SJSA1 (cell line): ENCODE results near the gene C5orf24. TPM values are rescaled to one million over a fixed set of nuclear protein-coding genes. Genes with fewer than 3 reads are reported as not detected.
A peak's percentile ranks its signal among the peaks of the same experiment; 100 is the strongest.

Experiments used
- DNase-seq, 2 experiments: peaks; one replicate each; pipeline ENCODE4 v3.0.0-alpha.2; 2015 to 2020; ENCODE audit warnings: low spot score in 2 of 2, low read depth in 1 of 2
- H3K27ac ChIP-seq: fragments of 250-450 bp; sonication (Bioruptor Pico); 2 replicates; pipeline ENCODE4 v1.5.1; 2020; ENCODE audit warnings: mild to moderate bottlenecking, moderate library complexity
- H3K27me3 ChIP-seq: fragments of 250-450 bp; sonication (Bioruptor Pico); replicated peaks from 2 replicates; pipeline ENCODE4 v1.5.1; 2020; ENCODE audit warnings: mild to moderate bottlenecking, moderate library complexity
- H3K36me3 ChIP-seq: fragments of 250-450 bp; sonication (Bioruptor Pico); 2 replicates; pipeline ENCODE4 v1.5.1; 2020; ENCODE audit warnings: mild to moderate bottlenecking
- H3K4me1 ChIP-seq: fragments of 250-450 bp; sonication (Bioruptor Pico); replicated peaks from 2 replicates; pipeline ENCODE4 v1.6.1; 2021; ENCODE audit warnings: mild to moderate bottlenecking
- H3K4me3 ChIP-seq: fragments of 250-450 bp; sonication (Bioruptor Pico); 2 replicates; pipeline ENCODE4 v1.5.1; 2020; ENCODE audit warnings: mild to moderate bottlenecking
- H3K9me3 ChIP-seq: fragments of 250-450 bp; sonication (Bioruptor Pico); replicated peaks from 2 replicates; pipeline ENCODE4 v1.5.1; 2020; ENCODE audit warnings: mild to moderate bottlenecking
- total RNA-seq: library from RNA; depleted of rRNA; stranded (reverse); fragments of >200 nt; shearing (Covaris generic); gene quantifications from 2 replicates; pipeline ENCODE4 v1.2.3, GENCODE V29; 2014; rRNA removed

Gene C5orf24
- total RNA-seq = 53.2 and 93.3 TPM in 2 replicates

DNA sequence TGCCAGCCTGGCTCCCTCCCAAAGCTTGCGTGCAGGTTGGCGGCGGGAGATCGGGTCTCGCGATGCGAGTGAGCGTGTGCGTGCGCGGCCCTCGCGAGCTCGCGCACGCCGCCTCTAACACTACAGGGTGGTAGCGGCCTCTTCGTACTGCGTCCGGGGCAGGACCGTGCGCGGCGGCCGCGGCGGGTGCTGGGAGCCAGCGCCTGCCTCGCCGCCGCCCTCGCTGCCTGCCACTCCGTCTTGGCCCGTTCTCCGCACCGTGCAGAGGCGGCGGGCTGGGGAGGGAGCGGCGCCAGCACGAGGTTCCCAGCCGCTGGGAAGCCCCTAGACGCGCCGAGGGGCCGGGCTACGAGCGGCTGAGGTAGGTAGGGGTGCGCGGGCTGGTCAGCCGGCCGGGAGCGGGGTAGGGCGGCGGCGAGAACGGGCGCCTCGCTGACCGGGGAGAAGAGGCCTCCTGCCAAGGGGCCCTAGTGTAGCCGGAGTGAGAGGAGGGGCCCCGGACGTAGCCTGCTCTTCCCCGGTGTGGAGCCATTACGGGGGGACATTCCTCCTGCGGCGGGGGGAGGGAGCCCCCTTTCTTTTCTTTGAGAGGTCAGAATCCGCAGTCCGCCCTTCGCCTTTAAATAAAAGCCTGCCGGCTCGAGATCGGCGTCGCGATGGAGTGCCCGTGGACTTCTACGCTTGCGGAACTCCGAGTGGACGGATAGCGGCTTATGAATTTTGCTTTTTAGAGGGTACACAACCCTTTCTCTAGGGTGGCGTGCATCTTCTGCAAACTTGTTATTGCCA, at the start of gene C5orf24:
Gene C5orf24 (plus strand): TSS at position 117 of the 789 bp plus-strand sequence. CDS start 8,933 bp downstream, outside the sequence.
- H3K36me3 ChIP-seq = peaks cover 44% of the 10 kb centered on the region
- peak; percentile 97 for DNase-seq

DNA sequence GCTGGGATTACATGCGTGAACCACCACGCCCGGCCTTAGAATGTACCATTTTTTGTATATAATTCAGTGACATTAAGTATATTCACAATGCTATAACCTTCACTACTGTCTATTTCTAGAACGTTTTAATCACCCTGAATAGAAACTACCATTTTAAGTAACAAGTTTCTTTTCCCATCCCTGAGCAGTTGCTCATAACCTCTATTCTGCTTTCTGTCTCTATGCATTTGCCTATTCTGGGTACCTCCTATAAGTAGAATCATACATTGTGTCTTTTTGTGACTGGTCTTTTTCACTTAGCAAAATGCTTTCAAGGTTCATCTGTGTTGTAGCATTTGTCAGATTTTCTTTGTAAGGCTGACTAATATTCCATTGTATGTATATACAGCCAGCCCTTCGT, 47.3 kb upstream of the C5orf24 start:
- no peak overlapping the region for H3K27ac ChIP-seq
- H3K4me1 ChIP-seq = peaks cover 7% of the 10 kb centered on the region
- no peaks in the 10 kb centered on the region for H3K27me3 ChIP-seq
- peaks cover 96% of the 10 kb centered on the region for H3K36me3 ChIP-seq
- no peak for DNase-seq
- H3K4me3 ChIP-seq = no peak overlapping the region
- H3K9me3 ChIP-seq = no peaks in the 10 kb centered on the region

More for the DNA sequence above, at the start of gene C5orf24:
- no peaks in the 10 kb centered on the region for H3K9me3 ChIP-seq
- H3K27ac ChIP-seq = peak within 1 kb of the TSS; percentile 64
- no peaks in the 10 kb centered on the region for H3K27me3 ChIP-seq
- peak within 1 kb of the TSS; percentile 77 for H3K4me3 ChIP-seq
- H3K4me1 ChIP-seq = peaks cover 43% of the 10 kb centered on the region

DNA sequence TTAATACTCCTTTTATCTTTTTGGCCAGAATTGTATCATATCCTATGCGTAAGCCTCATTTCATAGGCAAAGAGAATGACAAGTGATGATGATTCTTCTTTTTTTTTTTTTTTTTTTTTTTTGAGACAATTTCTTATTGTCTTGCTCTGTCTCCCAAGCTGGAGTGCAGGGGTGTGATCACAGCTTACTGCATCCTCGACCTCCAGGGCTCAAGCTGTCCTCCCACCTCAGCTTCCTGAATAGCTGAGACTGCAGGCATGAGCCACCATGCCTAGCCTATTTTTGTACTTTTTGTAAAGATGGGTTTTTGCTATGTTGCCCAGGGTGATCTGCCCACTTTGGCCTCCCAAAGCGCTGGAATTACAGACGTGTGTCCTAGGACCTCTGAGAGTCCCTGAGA, 41.9 kb upstream of the C5orf24 start:
- no peak overlapping the region for H3K27ac ChIP-seq

DNA sequence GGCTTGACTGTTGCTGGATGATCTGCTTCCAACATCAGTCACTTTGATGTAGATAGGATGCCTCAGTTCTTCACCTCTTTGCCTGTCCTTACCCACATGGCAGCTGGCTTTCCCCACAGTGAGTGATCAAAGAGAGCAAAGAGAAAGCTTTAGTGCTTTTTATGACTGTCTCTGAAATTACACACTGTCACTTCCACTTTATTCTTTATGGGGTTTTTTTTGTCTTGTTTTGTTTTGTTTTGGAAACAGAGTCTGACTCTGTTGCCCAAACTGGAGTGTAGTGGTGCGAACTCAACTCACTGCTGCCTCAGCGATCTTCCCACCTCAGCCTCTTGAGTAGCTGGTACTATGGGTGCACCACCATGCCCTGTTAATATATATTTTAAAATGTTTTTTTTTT, 32.4 kb upstream of the C5orf24 start:
- Histone ChIP-seq H3K4me1 (no peaks in the 10 kb centered on the region), H3K27me3 (no peaks in the 10 kb centered on the region), H3K9me3 (no peaks in the 10 kb centered on the region), H3K27ac (no peak overlapping the region), H3K36me3 (peaks cover 91% of the 10 kb centered on the region), H3K4me3 (no peak overlapping the region)
- no peak for DNase-seq

More for the DNA sequence above, 41.9 kb upstream of the C5orf24 start:
- Histone ChIP-seq H3K36me3 (peaks cover 91% of the 10 kb centered on the region), H3K9me3 (no peaks in the 10 kb centered on the region), H3K4me1 (no peaks in the 10 kb centered on the region), H3K27me3 (no peaks in the 10 kb centered on the region), H3K4me3 (no peak overlapping the region)
- DNase-seq = no peak

DNA sequence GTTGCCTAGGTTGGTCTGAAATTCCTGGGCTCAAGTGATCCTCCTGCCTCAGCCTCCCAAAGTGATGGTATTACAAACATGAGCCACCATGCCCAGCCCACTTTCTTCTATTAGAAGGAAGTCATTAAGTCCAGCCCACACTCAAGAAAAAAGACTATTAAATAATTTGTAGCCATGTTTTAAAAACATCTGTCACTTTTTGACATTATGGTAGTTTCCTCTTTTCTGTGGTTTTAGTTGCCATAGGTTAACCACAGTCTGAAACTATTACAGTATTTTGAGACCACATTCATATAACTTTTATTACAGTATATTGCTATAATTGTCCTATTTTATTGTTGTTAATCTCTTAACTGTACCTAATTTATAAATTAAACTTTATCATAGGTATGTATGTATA, 31.9 kb upstream of the C5orf24 start:
- H3K9me3 ChIP-seq = no peaks in the 10 kb centered on the region
- no peaks in the 10 kb centered on the region for H3K27me3 ChIP-seq
- H3K36me3 ChIP-seq = peaks cover 89% of the 10 kb centered on the region
- no peaks in the 10 kb centered on the region for H3K4me1 ChIP-seq
- no peak overlapping the region for H3K4me3 ChIP-seq
- no peak for DNase-seq
- H3K27ac ChIP-seq = no peak overlapping the region

DNA sequence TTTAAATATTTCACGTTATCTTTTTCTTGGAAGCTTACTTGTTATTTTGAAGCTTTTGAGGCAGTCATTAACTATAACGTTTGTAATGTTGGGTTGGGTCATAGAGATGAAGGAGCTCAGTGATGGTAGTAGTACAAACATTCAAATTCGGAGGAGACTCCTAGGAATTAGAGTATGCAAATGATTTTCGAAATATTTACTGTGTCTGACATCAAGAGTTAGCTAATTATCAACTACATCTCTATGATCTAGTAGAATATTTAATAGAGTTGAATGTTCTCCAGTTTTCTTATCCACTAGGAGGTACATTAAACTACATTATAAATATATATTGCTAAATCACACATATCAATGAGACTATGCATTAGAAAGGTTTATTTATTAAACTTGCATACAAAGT, 28.8 kb upstream of the C5orf24 start:
- Histone ChIP-seq H3K9me3 (no peaks in the 10 kb centered on the region), H3K4me1 (no peaks in the 10 kb centered on the region), H3K36me3 (peaks cover 92% of the 10 kb centered on the region), H3K4me3 (no peak overlapping the region), H3K27ac (no peak overlapping the region), H3K27me3 (no peaks in the 10 kb centered on the region)
- DNase-seq = no peak

DNA sequence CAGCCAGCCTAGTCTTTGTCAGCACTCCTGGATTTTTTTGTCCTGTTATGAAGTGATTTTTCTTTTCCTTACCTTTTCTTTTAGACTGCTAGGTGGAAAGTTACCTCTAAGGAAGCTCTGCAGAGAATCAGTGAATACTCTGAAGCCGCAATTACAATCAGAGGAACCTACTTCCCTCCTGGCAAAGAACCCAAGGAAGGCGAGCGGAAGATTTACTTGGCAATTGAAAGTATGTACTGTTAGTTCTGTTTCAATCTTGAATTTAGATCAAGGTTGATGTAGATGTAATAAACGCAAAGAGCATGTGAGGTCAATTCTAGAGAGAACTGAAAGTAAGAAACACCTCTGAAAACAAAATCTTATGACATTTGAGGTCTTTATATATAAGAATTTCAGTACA, 27.0 kb upstream of the C5orf24 start:
- no peaks in the 10 kb centered on the region for H3K9me3 ChIP-seq
- H3K4me1 ChIP-seq = no peaks in the 10 kb centered on the region
- no peak for DNase-seq
- no peaks in the 10 kb centered on the region for H3K27me3 ChIP-seq
- no peak overlapping the region for H3K4me3 ChIP-seq
- H3K27ac ChIP-seq = no peak overlapping the region
- peaks cover 93% of the 10 kb centered on the region for H3K36me3 ChIP-seq

DNA sequence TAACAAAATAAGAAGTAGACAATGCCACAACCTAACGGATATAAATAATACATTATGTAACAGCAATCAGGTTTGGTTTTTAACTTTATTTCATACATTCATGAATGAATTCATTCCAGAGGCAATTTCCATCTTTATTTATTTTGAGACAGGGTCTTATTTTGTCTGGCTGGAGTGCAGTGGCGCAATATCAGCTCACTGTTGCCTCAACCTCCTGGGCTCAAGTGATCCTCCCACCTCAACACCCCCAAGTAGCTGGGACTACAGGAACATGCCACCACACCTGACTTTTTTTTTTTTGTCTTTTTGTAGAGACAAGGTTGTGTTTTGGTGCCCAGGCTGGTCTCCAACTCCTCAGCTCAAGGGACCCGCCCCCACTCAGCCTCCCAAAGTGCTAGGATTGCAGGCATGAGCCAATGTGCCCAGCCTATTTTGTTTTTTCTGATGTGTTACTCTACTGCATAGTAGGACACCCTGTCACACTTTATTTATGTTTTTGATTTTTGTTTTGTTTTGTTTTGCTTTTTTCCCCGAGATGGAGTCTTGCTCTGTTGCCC, 26.3 kb upstream of the C5orf24 start:
- H3K36me3 ChIP-seq = peaks cover 91% of the 10 kb centered on the region
- H3K4me3 ChIP-seq = no peak overlapping the region
- no peaks in the 10 kb centered on the region for H3K9me3 ChIP-seq
- DNase-seq = no peak
- H3K27me3 ChIP-seq = no peaks in the 10 kb centered on the region
- H3K27ac ChIP-seq = no peak overlapping the region
- no peaks in the 10 kb centered on the region for H3K4me1 ChIP-seq

DNA sequence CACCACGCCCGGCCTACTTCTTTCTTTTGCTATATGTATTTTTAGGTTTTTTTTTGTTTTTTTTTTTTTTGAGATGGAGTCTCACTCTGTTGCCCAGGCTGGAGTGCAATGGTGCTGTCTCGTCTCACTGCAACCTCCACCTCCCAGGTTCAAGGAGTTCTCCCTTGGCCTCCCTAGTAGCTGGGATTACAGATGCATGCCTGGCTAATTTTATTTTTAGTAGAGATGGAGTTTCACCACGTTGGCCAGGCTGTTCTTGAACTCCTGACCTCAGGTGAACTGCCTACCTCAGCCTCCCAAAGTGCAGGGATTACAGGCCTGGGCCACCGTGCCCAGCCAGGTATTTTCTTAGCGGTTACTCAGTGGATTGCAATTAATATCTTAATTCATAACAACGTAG, 23.9 kb upstream of the C5orf24 start:
- Histone ChIP-seq H3K4me1 (no peaks in the 10 kb centered on the region), H3K9me3 (no peaks in the 10 kb centered on the region), H3K4me3 (no peak overlapping the region), H3K27ac (no peak overlapping the region), H3K27me3 (no peaks in the 10 kb centered on the region), H3K36me3 (peaks cover 92% of the 10 kb centered on the region)
- no peak for DNase-seq

DNA sequence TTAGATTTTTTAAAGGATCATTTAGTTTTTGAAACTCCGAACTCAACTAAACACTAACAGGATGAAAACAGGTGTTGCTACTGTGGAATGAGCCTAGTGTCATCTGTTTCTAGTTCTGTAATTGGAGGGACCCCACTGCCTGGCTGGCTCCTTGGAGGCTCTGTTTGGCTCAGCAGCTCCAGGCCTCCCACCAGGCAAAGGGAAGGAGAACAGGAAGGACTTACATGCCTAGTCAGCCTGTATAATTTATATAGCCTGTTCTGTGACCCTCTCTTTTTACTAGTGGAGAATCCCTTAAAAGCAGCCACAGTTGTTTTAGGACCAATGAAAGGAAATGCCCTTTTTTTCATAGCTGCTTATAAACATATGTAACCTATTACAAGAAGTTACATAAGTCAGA, 21.1 kb upstream of the C5orf24 start:
- Histone ChIP-seq H3K27me3 (no peaks in the 10 kb centered on the region), H3K4me1 (no peaks in the 10 kb centered on the region), H3K4me3 (no peak overlapping the region), H3K36me3 (peaks cover 92% of the 10 kb centered on the region), H3K27ac (no peak overlapping the region), H3K9me3 (no peaks in the 10 kb centered on the region)
- peak in 1 of 2 experiments; percentile 30 for DNase-seq

DNA sequence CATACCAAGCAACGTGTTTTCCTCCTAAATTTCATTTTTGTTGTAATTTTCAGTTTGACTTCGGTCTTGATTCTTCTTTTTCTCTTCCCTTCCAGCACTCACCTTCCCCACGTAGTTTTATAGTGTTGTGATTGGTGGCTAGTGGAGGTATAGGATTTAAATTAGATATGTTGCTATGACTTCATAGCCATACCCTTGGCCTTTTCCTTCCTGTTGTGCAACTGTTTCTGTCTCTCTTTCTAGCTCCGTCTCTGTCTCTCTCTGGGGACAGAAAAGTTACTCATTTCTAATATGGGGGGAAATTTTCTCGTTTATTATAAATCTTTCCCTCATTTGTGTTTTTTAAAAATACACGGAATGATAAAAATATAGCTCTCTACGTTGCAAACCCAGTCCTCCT, 20.6 kb upstream of the C5orf24 start:
- H3K4me3 ChIP-seq = no peak overlapping the region
- H3K9me3 ChIP-seq = no peaks in the 10 kb centered on the region
- no peak overlapping the region for H3K27ac ChIP-seq
- peaks cover 88% of the 10 kb centered on the region for H3K36me3 ChIP-seq
- H3K27me3 ChIP-seq = no peaks in the 10 kb centered on the region
- H3K4me1 ChIP-seq = no peaks in the 10 kb centered on the region
- no peak for DNase-seq

DNA sequence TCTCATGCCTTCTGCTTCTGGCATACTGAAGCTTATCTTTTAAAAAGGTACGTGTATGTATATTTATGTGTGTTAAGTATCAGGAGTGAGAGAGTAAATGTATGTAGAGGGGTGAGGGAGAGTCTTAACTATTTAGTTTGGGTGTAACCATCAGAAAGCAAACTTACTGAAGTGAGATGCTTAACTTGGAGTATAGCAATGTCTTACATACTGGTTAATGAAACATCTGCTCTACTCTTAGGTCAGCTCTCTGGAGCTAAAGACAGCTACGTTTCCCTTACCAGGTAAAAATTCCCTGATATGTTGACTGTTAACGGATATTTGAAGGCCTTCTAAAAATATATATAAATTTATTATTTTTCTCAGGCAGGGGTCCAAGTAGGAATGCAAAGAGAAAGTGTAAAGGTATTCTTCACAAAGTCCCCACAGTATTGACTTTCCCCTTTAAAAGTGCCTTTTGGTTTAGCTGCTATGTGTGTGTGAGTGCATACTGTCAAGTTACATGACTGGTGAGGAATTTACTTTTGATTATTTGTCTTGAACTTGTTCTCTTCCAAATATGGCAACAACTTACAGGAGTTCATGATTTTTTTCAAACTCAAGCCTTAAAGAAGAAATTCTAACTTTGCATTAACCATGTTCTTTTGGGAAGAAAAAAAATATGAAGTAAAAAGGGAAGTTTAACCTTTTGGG, 12.3 kb upstream of the C5orf24 start:
- H3K4me1 ChIP-seq = peaks cover 28% of the 10 kb centered on the region
- H3K4me3 ChIP-seq = no peak overlapping the region
- no peaks in the 10 kb centered on the region for H3K9me3 ChIP-seq
- H3K27me3 ChIP-seq = no peaks in the 10 kb centered on the region
- H3K27ac ChIP-seq = peak overlapping the region; percentile 55
- peaks cover 75% of the 10 kb centered on the region for H3K36me3 ChIP-seq
- peak in 1 of 2 experiments; percentile 68 for DNase-seq

DNA sequence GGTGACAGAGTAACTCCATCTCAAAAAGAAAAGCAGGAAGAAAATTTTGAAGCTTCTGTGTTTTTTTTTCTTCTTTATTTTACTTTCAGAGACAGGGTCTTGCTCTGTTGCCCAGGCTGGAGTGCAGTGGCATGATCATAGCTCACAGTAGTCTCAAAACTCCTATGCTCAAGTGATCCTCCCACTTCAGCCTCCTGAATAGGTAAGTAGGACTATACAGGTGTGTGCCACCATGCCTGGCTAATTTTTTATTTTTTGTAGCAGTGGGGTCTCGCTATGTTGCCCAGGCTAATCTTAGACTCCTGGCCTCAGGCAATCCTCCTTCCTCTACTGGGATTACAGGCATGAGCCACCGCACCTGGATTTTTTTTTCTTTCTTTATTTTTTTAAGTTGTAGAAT, 10.1 kb upstream of the C5orf24 start:
- Histone ChIP-seq H3K36me3 (peaks cover 76% of the 10 kb centered on the region), H3K4me1 (peaks cover 28% of the 10 kb centered on the region), H3K4me3 (no peak overlapping the region), H3K9me3 (no peaks in the 10 kb centered on the region), H3K27me3 (no peaks in the 10 kb centered on the region), H3K27ac (no peak overlapping the region)
- no peak for DNase-seq

DNA sequence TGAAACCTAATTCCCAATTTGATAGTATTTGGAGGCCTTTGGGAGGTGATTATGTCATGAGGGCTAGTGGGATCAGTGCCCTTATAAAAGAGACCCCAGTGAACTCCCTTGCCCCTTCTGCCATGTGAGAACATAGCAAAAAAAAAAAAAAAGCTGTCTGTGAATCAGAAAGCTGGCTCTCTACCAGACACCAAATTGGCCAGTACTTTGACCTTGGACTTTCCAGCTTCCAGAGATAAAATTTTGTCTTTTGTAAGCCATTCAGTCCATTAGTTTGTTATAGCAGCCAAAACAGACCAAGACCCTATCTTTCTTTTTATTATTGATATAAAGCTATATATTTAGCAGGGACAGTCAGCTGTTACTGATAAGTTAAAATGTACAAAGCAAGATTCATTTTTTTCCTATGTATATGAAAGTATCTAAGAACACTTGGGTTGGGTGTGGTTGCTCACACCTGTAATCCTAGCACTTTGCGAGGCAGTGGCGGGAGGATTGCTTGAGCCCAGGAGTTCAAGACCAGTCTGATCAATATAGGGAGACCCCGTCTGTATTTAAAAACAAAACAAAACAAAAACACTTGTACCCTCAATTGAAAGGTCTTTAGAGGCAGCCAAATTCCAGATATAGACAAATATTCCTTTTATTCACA, 8.1 kb upstream of the C5orf24 start:
- H3K27me3 ChIP-seq = no peaks in the 10 kb centered on the region
- H3K27ac ChIP-seq = no peak overlapping the region
- no peak for DNase-seq
- H3K9me3 ChIP-seq = no peaks in the 10 kb centered on the region
- no peak overlapping the region for H3K4me3 ChIP-seq
- H3K4me1 ChIP-seq = peaks cover 28% of the 10 kb centered on the region
- peaks cover 70% of the 10 kb centered on the region for H3K36me3 ChIP-seq
